SU-DHL-6 (cell line): ENCODE results near the gene KLF15.

Source experiments
- H2AFZ ChIP-seq: fragments of 200-600 bp; sonication (generic); 2 replicates; pipeline ENCODE4 v1.6.1; 2014; ENCODE audit warnings: low read depth, mild to moderate bottlenecking, moderate library complexity, mixed read lengths, antibody characterized with exemption, low read length; ENCODE audit not compliant: severe bottlenecking
- H3F3A ChIP-seq: fragments of 200-600 bp; shearing (Covaris generic); 2 replicates; pipeline ENCODE4 v1.6.0; 2016; ENCODE audit warnings: antibody characterized with exemption, mild to moderate bottlenecking; ENCODE audit not compliant: insufficient read depth
- H3K27ac ChIP-seq: fragments of 200-600 bp; sonication (generic); 2 replicates; pipeline ENCODE4 v1.5.1; 2016; ENCODE audit warnings: low read depth, mild to moderate bottlenecking, low read length, moderate library complexity, mixed read lengths
- H3K27me3 ChIP-seq: fragments of 200-600 bp; sonication (generic), shearing (Covaris generic); 2 replicates; pipeline ENCODE4 v1.6.0; 2014; ENCODE audit warnings: mild to moderate bottlenecking, low read length
- H3K36me3 ChIP-seq: fragments of 200-600 bp; sonication (generic); 2 replicates; pipeline ENCODE4 v1.6.1; 2014; ENCODE audit warnings: mild to moderate bottlenecking, low read length, mixed read lengths
- H3K4me2 ChIP-seq: fragments of 300-600, 200-600 bp; shearing (Covaris generic), sonication (generic); 2 replicates; pipeline ENCODE4 v1.6.0; 2014; ENCODE audit warnings: low read length, low read depth, mild to moderate bottlenecking; ENCODE audit not compliant: poor library complexity, severe bottlenecking
- H3K4me3 ChIP-seq: fragments of 200-600 bp; sonication (generic); 2 replicates; pipeline ENCODE4 v1.5.1; 2014; ENCODE audit warnings: antibody characterized with exemption, low read length, mild to moderate bottlenecking, mixed read lengths; ENCODE audit not compliant: insufficient read depth, poor library complexity, severe bottlenecking
- H3K79me2 ChIP-seq: fragments of 200-600 bp; sonication (generic); 2 replicates; pipeline ENCODE4 v1.6.1; 2014; ENCODE audit warnings: mild to moderate bottlenecking, low read length, moderate library complexity; ENCODE audit not compliant: insufficient read depth
- H3K9ac ChIP-seq: fragments of 200-600 bp; sonication (generic); 2 replicates; pipeline ENCODE4 v1.7.0; 2014; ENCODE audit warnings: mild to moderate bottlenecking, low read length
- H3K9me2 ChIP-seq: fragments of 200-600 bp; sonication (generic); replicated peaks from 2 replicates; pipeline ENCODE4 v1.6.1; 2014; ENCODE audit warnings: low read length; ENCODE audit not compliant: insufficient read depth
- H3K9me3 ChIP-seq: fragments of 200-600 bp; sonication (generic); 2 replicates; pipeline ENCODE4 v1.6.1; 2014; ENCODE audit warnings: low read length, mixed read lengths; ENCODE audit not compliant: insufficient read depth
- H4K20me1 ChIP-seq: fragments of 200-600 bp; sonication (generic); 2 replicates; pipeline ENCODE4 v1.6.1; 2014; ENCODE audit warnings: low read depth, mild to moderate bottlenecking, antibody characterized with exemption, low read length, moderate library complexity, mixed read lengths
- CTCF ChIP-seq: fragments of 200-600 bp; sonication (generic); IDR thresholded peaks from one replicate; pipeline ENCODE4 v1.5.1; 2017; ENCODE audit warnings: antibody characterized with exemption, mild to moderate bottlenecking, low read length, moderate library complexity; ENCODE audit not compliant: insufficient read depth, poor library complexity, severe bottlenecking
- EZH2phosphoT487 ChIP-seq: fragments of 200-600 bp; sonication (generic), shearing (Covaris generic); conservative IDR thresholded peaks from 2 replicates; pipeline ENCODE4 v1.6.1; 2018; ENCODE audit warnings: mild to moderate bottlenecking, antibody characterized with exemption, low read length, moderate library complexity, mixed read lengths

KLF15 gene

GRCh38 chr3:126314790-126315658 lies 42.2 kb downstream of the KLF15 start:
- H3F3A ChIP-seq: no peaks in the 10 kb centered on the region
- no peaks in the 10 kb centered on the region for H3K9me3 ChIP-seq
- TF ChIP-seq EZH2phosphoT487 (no peak), CTCF (no peak)
- H4K20me1 ChIP-seq: no peaks in the 10 kb centered on the region
- no peaks in the 10 kb centered on the region for H3K79me2 ChIP-seq
- no peaks in the 10 kb centered on the region for H3K27me3 ChIP-seq
- H3K27ac ChIP-seq: no peak overlapping the region
- H3K36me3 ChIP-seq: no peaks in the 10 kb centered on the region
- H3K9me2 ChIP-seq: no peaks in the 10 kb centered on the region
- no peak overlapping the region for H3K9ac ChIP-seq
- H3K4me3 ChIP-seq: no peak overlapping the region
- no peak overlapping the region for H2AFZ ChIP-seq
- no peak overlapping the region for H3K4me2 ChIP-seq

GRCh38 chr3:126314305-126314789 lies 42.9 kb downstream of the KLF15 start:
- no peaks in the 10 kb centered on the region for H3K79me2 ChIP-seq
- H3K9me2 ChIP-seq: no peaks in the 10 kb centered on the region
- H3K27me3 ChIP-seq: no peaks in the 10 kb centered on the region
- no peaks in the 10 kb centered on the region for H4K20me1 ChIP-seq
- H3F3A ChIP-seq: no peaks in the 10 kb centered on the region
- H3K36me3 ChIP-seq: no peaks in the 10 kb centered on the region
- H3K4me2 ChIP-seq: no peak overlapping the region
- no peak overlapping the region for H3K4me3 ChIP-seq
- H3K9ac ChIP-seq: no peak overlapping the region
- no peak overlapping the region for H2AFZ ChIP-seq
- no peak overlapping the region for H3K27ac ChIP-seq
- TF ChIP-seq CTCF (no peak), EZH2phosphoT487 (no peak)
- H3K9me3 ChIP-seq: no peaks in the 10 kb centered on the region

GRCh38 chr3:126313580-126314304 lies 43.5 kb downstream of the KLF15 start:
- no peaks in the 10 kb centered on the region for H3K9me3 ChIP-seq
- H4K20me1 ChIP-seq: no peaks in the 10 kb centered on the region
- TF ChIP-seq CTCF (no peak), EZH2phosphoT487 (no peak)
- H2AFZ ChIP-seq: no peak overlapping the region
- no peak overlapping the region for H3K9ac ChIP-seq
- no peak overlapping the region for H3K27ac ChIP-seq
- H3K27me3 ChIP-seq: no peaks in the 10 kb centered on the region
- H3K9me2 ChIP-seq: no peaks in the 10 kb centered on the region
- H3K4me2 ChIP-seq: no peak overlapping the region
- H3K4me3 ChIP-seq: no peak overlapping the region
- no peaks in the 10 kb centered on the region for H3F3A ChIP-seq
- no peaks in the 10 kb centered on the region for H3K36me3 ChIP-seq
- no peaks in the 10 kb centered on the region for H3K79me2 ChIP-seq
